GM19328 (cell line): Measurements from ENCODE around the gene RBM15B.

Experiments
- ATAC-seq: cut with Tn5 transposase; IDR thresholded peaks from one replicate; pipeline ENCODE4 v1.9.1; 2021; ENCODE audit warnings: mild to moderate bottlenecking, moderate library complexity; ENCODE audit not compliant: unreplicated experiment

RBM15B gene

DNA sequence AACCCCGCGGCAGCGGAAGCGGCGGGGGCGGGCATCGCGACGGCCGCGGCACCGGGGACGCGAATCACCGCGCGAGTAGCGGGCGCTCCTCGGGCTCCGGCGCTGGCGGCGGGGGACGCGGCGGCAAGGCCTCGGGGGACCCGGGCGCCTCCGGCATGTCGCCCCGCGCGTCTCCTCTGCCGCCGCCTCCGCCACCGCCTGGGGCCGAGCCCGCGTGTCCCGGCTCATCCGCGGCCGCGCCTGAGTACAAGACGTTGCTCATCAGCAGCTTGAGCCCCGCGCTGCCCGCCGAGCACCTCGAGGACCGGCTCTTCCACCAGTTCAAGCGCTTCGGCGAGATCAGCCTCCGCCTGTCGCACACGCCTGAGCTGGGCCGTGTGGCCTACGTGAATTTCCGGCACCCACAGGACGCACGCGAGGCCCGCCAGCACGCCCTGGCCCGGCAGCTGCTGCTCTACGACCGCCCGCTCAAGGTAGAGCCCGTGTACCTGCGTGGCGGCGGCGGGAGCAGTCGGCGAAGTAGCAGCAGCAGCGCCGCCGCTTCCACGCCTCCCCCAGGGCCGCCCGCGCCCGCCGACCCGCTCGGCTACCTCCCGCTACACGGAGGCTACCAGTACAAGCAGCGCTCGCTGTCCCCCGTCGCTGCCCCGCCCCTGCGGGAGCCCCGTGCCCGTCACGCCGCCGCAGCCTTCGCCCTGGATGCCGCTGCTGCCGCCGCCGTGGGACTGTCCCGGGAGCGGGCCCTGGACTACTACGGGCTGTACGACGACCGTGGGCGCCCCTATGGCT lies 675 bp downstream of the RBM15B start:
- ATAC-seq: peak; percentile 17

DNA sequence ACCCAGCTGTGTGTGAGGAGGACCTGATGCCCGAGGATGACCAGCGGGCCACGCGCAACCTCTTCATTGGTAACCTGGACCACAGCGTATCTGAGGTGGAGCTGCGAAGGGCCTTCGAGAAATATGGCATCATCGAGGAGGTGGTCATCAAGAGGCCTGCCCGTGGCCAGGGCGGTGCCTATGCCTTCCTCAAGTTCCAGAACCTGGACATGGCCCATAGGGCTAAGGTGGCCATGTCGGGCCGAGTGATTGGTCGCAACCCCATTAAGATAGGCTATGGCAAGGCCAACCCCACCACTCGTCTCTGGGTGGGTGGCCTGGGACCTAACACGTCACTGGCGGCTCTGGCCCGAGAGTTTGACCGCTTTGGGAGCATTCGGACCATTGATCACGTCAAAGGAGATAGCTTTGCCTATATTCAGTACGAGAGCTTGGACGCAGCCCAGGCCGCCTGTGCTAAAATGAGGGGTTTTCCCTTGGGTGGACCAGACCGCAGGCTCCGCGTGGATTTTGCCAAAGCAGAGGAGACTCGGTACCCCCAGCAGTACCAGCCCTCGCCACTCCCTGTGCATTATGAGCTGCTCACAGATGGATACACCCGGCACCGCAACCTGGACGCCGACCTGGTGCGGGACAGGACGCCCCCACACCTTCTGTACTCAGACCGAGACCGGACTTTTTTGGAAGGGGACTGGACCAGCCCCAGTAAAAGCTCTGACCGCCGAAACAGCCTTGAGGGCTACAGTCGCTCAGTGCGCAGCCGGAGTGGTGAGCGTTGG lies 1.5 kb downstream of the RBM15B start:
- ATAC-seq: no peak

DNA sequence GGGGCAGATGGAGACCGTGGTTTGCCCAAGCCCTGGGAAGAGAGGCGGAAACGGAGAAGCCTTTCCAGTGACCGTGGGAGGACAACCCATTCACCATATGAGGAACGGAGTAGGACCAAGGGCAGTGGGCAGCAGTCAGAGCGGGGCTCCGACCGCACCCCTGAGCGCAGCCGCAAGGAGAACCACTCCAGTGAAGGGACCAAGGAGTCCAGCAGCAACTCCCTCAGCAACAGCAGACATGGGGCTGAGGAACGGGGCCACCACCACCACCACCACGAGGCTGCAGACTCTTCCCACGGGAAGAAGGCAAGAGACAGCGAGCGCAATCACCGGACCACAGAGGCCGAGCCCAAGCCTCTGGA lies 2.0 kb downstream of the RBM15B start:
- no peak for ATAC-seq

DNA sequence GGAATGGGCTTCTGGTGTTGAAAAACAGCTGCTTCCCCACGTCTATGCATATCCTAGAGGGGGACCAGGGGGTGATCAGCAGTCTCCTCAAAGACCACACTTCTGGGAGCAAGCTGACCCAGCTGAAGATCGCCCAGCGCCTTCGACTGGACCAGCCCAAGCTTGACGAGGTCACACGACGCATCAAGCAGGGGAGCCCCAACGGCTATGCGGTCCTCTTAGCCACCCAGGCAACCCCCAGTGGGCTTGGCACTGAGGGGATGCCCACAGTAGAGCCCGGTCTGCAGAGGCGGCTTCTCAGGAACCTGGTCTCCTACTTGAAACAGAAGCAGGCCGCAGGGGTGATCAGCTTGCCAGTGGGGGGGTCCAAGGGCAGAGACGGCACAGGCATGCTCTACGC lies 2.5 kb downstream of the RBM15B start:
- no peak for ATAC-seq

DNA sequence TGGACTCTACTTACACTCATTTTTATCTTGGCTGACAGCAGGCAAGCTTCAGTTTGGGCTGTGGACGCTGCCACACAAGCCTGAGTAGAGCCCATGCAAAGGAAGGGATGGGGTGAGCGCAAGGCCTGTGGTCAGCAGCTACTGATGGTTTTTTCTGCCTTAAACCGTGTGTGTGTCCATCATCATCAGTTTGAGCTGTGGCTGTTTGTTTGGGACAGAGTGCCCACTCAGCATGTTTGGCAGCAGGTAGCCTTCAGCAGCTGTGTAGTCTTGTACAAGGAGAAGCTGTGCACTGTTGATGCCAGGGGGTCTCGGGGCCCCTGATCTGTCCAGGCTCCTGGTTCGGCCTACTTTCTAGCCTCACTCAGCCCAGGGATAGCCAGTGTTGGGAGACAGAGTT lies 3.5 kb downstream of the RBM15B start:
- no peak for ATAC-seq

DNA sequence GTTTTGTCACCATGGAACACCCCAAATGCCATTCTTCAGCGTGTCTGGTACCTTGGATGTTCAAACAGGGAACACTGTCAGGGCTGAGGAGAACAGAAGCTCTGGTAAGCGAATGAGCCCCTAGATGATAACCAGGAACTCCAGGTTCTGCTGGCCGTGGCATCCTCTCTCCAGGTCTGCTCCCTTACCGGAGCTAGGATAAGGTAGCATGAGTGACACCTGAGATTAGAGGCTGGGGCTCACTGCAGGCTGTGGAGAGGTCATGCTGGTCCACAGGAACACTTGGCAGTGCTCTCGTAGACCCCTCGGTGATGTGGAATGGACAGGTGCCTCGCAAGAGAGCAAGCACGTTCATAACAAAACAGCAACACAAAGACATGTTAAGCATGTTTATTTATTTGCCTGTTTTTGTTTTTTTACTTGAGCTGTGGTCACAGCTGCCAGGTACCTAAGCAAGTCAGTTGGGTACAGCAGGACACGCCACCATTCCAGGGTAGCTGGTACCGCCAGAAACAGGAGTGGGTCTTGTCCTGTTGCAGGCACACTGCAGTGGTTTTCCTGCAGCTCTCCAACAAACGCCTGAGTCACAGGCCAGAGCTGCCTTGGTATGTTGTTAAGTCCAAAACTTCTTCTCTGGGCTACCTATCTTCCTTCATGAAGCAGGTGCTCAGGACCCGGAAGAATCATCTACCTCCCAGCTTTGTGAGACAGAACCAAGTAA lies 4.6 kb downstream of the RBM15B start:
- ATAC-seq: no peak

DNA sequence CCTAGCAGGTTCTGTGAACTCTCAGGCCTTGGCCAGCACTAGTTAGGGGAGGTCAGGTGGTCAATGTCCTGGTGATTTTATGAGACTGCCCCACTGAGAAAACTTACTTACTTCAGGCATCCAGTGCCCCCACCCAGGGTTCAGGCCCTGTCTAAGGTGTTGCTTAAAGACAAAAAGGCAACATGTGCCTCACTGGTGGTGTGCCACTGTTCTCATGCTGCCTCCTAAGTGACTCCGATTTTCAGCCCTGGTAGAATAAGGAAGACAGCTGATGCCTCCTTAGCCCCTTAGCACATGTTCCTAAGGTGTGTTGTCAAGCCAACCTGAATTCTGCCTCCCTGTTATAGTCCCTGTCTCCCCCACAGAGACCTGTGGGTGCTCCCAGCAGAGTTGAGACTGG lies 5.3 kb downstream of the RBM15B start:
- no peak for ATAC-seq

DNA sequence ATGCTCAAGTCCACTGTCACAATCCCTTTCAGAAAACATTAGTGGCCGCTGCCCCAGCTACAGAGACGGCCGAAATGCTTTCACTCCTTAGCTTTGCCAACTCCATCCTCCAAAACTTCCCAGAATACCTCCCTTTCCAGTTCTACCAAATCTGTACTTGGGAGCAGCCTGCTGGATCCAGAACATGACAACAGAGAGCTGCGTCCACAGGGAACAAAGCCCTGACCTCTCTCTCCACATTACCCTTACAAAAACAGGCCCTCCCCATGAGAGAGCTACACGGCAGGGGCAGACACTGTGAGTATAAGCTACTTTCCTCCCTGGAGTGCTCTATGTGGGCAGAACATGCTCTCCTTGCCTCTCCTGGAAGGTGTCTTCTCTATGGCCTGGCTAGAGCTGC lies 6.3 kb downstream of the RBM15B start:
- no peak for ATAC-seq

DNA sequence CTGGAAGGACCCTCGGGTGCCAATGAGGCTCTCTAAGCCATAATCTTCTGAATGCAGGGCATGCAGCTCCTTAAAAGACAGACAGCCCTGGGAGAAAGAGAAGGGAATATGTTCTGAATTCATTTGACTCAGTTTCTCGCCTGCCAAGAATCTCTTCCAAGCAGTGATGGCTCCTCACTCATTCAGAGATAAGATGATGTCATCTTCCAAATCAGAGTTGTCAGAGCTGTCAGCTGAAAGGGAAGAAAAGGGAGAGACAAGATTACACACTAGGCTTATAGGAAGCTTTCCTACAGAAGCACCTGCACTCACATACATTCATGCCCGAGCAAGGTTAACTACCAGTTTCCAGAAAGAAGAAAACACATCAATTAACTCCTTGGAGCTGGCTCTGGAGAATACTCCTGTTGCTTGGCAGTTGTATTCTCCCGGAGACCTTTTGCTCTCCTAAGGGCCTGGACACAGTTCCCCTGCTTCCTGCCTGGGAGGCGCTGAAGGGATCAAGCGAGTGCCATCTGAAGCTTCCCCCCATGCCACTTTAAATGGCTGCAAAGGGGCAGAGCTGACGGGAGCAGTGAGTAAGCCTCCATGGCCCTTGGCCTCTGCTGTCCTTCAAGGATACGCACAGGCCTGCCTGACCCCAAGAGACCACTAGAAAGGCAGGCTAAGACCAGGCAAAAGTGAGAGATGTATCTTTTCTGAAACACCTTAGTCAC lies 7.7 kb downstream of the RBM15B start:
- ATAC-seq: no peak

DNA sequence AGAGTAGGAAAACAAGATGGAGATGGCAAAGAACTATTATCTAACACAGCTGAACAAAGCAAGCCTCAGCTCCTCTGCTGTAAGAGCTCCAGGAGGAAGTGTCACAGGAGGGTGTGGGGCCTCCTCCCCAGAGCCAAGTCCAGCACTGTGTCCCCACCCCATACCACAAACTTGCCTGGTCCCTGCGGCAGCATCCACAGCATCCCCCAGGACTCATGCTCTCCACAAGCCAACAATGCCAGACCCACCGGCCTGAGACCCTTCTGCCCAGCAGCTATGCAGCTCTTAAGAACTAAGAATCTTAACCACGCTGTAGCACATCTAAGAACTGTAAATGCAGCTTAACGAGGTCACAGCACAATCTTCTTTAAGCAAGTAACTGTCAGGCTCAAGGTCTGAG lies 9.1 kb downstream of the RBM15B start:
- ATAC-seq: no peak

DNA sequence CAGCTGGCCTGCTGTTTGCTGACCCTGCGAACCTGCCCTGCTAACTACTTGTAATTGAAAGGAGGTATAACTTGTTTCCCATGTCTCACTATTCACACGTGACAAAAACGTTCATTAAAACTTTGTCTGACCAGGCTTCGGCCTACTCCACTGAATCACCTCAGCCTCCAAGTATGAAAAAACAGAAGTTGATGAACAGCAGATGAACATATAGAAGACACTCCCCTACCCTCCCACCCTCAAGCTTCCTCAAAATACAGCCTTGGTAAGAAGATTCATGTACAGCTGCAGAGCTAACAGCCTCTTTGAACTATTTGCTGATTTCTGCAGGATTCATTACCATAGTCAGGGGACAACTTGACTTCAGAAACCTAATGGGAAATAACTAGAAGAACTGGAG lies 10.7 kb downstream of the RBM15B start:
- ATAC-seq: no peak

DNA sequence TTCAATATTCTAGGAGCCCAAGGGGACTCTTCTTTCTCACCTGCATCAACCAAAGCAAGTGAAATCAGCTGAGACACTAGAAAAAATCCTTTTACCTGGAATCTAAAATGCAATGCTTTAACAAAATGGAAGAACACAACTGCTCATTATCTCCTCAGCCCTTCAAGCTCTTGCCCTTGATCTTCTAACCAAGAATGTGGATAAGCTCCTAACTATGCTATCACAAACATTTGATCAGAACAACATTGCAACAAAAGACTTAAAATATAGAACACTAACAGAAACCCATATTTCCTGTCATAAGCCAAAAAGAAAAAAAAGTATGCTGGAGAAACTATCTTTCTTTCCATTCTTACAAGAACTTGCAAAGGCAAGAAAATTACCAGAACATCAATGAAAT lies 12.6 kb downstream of the RBM15B start:
- ATAC-seq: no peak

DNA sequence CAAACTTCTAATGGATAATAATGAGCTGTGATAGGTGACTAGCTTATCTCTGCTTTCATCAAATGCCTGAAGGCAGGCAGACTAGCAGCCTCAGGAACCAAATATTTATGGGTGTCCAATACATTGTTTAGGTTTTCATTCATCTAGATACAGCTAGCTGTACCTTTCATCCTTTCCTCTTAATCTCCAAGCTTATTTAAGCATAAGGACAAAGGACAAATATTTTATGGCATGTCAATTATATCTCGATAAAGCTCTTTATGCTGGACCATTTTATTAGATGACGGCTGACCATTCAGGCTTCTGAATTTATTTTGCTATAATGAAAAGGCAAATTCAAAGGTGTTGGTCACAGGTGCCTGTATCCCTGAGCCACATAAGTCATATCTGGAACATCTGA lies 16.9 kb downstream of the RBM15B start:
- no peak for ATAC-seq

DNA sequence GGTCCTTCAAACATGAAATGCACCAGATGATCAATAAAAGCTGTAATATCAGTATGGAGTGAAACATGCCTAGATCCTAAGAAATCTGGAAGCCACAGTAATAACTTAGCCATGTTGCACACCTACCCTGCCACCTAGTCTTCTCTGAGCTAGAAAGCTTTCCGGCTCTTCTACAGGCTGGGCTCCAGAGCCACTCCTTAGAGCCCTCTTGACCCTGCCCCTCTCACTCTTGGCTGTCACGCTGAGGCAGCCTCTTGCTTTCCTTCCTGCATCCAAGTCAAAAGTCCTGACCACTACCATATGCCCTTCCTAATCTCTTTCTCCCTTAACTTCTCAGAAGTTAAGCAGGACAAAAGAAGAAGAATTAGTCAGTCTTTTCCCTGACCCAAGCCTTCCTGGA lies 17.7 kb downstream of the RBM15B start:
- ATAC-seq: no peak

DNA sequence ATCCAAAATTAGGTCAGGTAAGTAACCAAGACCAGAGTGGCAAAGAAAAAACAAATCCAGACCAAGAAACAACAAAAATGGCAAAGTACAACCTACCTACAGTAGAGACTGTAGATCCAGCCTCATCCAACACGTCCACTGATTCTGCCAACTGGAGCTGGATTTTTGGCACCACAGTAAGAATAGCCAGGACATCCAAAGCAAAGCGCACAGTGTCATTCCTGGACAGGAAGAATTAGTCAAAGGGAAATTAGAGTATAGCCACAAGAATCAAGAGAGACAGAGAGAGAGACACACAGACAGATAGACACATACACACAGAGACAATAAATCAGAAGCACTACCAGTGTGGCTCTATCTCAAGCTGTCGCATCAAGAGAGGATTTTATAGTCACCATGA lies 31.1 kb downstream of the RBM15B start:
- no peak for ATAC-seq

DNA sequence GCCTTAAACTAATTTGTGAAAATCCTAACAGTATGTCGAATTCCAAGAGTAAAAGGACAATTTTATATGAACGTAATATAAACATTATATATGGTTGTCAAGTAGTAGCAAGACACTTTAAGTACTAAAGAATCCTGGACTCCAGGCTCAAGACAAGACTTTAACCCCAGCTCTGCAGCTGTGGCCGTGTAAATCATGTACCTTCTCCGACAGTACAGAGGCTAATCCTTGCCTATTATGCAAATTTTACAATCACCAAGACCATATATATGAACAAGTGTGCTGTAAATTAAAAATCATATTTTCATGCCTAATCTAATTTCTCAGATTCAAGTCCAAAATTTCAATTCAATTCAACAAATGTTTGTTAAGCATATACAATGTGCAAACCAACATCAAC lies 35.8 kb downstream of the RBM15B start:
- no peak for ATAC-seq

DNA sequence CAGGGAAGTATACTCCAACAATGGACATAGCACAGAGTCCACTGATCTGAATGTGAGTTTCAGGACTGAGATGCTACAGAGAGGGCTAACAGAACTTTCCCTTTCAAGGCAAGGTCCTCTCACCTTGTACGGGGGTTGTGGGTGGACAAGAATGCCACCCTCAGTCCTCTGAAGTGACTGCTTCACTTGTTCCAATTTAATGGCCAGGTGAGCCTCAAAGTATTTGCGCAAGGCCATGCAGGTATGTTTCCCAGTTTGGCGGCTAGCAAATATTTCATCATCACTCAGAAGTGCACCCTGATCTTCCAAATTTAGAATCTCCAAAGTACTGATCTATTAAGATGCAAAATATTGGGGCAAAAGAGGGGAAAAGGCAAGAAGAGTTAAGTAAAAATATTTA lies 38.1 kb downstream of the RBM15B start:
- ATAC-seq: no peak

DNA sequence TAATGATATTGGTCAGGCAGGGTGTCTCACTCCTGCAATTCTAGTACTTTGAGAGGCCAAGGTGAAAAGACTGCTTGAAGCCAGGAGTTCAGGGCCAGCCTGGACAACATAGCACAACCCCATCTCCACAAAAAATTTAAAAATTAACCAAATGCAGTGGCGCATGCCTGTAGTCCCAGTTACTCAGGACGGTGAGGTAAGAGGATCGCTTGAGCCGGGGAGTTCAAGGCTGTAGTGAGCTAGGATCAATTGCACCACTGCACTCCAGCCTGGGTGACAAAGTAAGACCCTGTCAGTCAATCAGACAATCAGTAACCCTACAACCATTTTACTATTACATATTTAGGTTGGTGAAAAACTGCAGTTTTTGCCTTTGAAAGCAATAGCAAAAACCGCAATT lies 43.0 kb downstream of the RBM15B start:
- ATAC-seq: no peak

DNA sequence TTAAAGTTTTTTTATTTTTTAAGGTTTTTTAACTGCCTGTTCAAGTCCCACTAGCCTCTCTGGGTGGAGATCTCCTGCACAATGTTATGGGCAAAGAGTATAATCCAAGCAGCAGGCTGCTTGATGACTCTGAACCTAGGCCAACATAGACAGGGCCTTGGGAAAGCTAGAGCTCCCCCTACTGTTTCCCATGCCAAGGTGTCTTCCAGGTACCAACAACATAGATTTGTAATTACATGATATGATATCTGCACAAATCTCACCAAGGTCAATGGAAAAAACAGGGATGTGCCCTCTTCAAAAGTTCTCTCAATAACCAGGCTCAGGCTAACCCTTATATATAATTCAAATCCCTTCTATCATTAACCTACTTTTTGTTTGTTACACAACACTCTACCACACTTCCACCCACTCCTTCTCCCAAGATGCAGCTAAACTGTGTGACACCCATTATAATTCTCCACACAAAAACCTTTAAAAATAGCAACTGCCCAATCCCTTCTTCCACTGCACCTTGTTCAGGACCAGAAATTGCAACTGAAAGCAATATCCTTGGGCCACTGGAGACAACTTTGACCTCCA lies 43.8 kb downstream of the RBM15B start:
- no peak for ATAC-seq

DNA sequence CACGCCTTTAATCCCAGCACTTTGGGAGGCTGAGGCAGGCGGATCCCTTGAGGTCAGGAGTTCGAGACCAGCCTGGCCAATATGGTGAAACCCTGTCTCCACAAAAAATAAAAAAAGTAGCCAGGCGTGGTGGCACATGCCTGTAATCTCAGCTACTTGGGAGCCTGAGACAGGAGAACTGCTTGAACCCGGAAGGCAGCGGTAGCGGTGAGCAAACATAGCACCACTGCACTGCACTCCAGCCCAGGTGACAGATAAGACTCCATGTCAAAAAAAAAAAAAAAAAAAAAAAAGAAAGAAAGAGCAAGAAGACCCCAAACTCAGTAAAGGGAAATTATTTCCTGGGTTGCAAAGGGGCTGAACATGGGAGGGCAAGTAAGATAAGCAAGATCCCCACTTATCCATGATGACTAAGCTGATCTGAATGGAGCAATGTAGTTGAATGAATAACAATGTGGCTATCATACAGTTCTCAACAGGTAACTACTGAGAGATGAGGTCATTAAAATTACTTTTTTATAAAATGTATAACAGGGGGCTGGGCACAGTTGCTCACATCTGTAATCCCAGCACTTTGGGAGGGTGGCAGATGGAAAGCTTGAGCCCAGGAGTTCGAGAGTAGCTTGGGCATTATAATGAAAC lies 46.0 kb downstream of the RBM15B start:
- ATAC-seq: no peak
